ENCODE results near the gene MEGF6. TPM values are rescaled to one million over a fixed set of nuclear protein-coding genes. Genes with fewer than 3 reads are reported as not detected.
A peak's percentile ranks its signal among the peaks of the same experiment; 100 is the strongest.

Gene MEGF6
- total and polyA plus RNA-seq, 11 donors, result 1.9 to 16.2 (median 5.1) TPM

DNA sequence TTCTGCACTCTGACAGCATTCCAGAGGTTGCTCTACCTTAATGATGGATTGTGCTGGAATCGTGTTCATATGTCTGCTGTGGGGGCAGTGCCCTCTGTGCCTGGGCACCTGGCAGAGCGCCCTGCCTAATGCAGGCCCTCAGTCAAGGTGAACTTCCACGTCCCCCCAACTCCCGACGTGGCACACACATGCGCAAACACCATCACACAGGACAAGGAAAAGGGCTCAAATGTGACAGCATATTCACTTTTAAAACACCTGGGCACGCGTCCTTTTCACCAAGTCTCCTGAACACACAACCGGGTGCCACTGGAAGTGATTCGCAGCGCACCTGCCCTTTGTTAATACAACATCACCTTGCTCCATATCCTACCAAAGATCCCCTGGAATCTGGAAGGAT is 25.2 kb upstream of the MEGF6 start:
- DNase-seq, result no peak
- Histone ChIP-seq H3K9me3 (no peaks in the 10 kb centered on the region), H3K36me3 (peaks cover 0 to 97% (median 77%) of the 10 kb centered on the region in 9 donors), H3K4me1 (no peaks in the 10 kb centered on the region), H3K4me3 (no peak overlapping the region), H3K27ac (no peak overlapping the region), H3K27me3 (no peaks in the 10 kb centered on the region)
- no peak for ATAC-seq
- intact Hi-C loops (cut with DNase I), result no loop called here
- TF ChIP-seq POLR2A (IDR thresholded peaks at IDR 0.05) (no peak), CTCF (IDR thresholded peaks at IDR 0.05) (no peak)
- WGBS, 4 donors, result 90 to 98% (median 96%) methylated on average over 11 of the region's 11 CpGs

DNA sequence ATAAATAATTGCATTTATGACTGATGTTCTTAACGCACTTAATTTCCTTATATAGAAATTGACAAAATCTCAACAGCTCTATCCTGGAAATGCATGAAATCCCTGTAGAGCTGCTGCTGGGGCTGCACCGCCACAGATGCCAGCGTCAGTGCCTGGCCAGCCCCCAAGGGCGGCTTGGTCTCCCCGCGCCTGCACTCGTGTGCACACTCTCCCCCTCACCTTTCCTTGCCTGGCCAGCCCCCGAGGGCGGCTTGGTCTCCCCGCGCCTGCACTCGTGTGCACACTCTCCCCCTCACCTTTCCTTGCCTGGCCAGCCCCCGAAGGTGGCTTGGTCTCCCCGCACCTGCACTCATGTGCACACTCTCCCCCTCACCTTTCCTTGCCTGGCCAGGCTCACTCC is 24.8 kb upstream of the MEGF6 start:
- TF ChIP-seq POLR2A (IDR thresholded peaks at IDR 0.05) (no peak), CTCF (IDR thresholded peaks at IDR 0.05) (no peak)
- Histone ChIP-seq H3K36me3 (peaks cover 0 to 97% (median 78%) of the 10 kb centered on the region in 9 donors), H3K27ac (no peak overlapping the region), H3K27me3 (no peaks in the 10 kb centered on the region), H3K9me3 (no peaks in the 10 kb centered on the region), H3K4me3 (no peak overlapping the region), H3K4me1 (no peaks in the 10 kb centered on the region)
- DNase-seq (no peak), ATAC-seq (no peak)
- intact Hi-C loops (cut with DNase I), result no loop called here
- 91 to 95% (median 94%) methylated on average over 14 of the region's 14 CpGs for WGBS, 4 donors

GRCh38 chr1:3634059-3634800 is 22.9 kb upstream of the MEGF6 start:
- peak in 1 of 5 donors; percentile 17 for DNase-seq
- peaks cover 0 to 99% (median 95%) of the 10 kb centered on the region in 9 donors for H3K36me3 ChIP-seq
- 91 to 96% (median 94%) methylated on average over 20 to 22 of the region's 22 CpGs for WGBS, 4 donors
- H3K27ac ChIP-seq, result no peak overlapping the region
- no peak overlapping the region for H3K4me3 ChIP-seq
- TF ChIP-seq CTCF (IDR thresholded peaks at IDR 0.05) (no peak), POLR2A (IDR thresholded peaks at IDR 0.05) (no peak)
- ATAC-seq, result no peak
- H3K9me3 ChIP-seq, result no peaks in the 10 kb centered on the region
- H3K27me3 ChIP-seq, result no peaks in the 10 kb centered on the region
- intact Hi-C loops (cut with DNase I), result no loop called here
- H3K4me1 ChIP-seq, result peaks cover 0 to 7% (median 0%) of the 10 kb centered on the region in 12 donors

DNA sequence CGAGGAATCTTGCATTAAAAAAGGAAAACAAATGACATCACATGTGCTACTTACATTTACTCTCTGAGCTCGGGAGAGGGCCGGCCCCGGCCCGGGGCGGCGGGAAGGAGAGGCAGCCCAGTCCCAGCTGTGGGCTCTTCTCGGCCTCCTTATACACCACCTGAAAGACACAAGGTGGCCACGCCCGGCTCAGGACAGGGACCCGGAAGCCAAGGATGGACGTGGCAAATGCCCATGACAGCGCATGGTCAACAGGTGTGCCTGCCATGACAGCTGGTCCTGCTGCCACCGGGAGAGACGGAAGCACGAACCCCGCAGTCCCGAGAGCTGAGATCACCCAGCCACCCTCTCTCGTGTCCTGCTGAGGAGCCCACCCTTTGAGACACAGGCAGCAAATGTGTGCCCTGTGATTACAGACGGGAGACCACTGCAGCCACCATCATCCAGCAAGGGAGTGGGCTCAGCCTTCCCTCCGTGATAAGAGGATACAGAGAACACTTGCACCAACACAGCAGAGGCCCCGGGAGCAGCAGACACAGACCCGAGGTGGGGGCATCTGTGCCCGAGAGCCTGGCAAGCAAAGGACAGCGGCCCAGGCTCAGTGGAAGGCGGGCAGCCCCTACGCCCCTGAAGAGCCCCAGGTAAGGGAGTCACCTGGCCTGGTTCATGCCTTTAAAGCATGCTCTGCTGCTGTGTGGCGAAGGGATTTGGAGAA is 22.2 kb upstream of the MEGF6 start:
- ATAC-seq (no peak), DNase-seq (peak in 1 of 5 donors; percentile 20)
- Histone ChIP-seq H3K4me1 (peaks cover 0 to 7% (median 0%) of the 10 kb centered on the region in 12 donors), H3K27me3 (no peaks in the 10 kb centered on the region), H3K36me3 (peaks cover 0 to 99% (median 95%) of the 10 kb centered on the region in 9 donors), H3K27ac (no peak overlapping the region), H3K4me3 (no peak overlapping the region), H3K9me3 (no peaks in the 10 kb centered on the region)
- intact Hi-C loops (cut with DNase I), result no loop called here
- TF ChIP-seq POLR2A (IDR thresholded peaks at IDR 0.05), result no peak
- TF ChIP-seq CTCF (IDR thresholded peaks at IDR 0.05), result no peak
- WGBS, 4 donors, result 90 to 95% (median 93%) methylated on average over 20 to 28 of the region's 28 CpGs

All from heart left ventricle (tissue), 16 donors.